Spinal cord (tissue), 10 donors: Measurements from ENCODE around the gene SPAG16. TPM values are rescaled to one million over a fixed set of nuclear protein-coding genes. Genes with fewer than 3 reads are reported as not detected.

Source experiments
- DNase-seq, 6 donors: peaks; one replicate each; pipeline versions ENCODE4 v3.0.0 to v3.0.0-alpha.2; 2013 to 2015; ENCODE audit warnings: low spot score in 6 of 6, low read depth in 4 of 6
- H3K27ac ChIP-seq: one replicate; pipeline ENCODE4 v1.5.1; 2013; ENCODE audit warnings: low read depth, low read length, control low read depth
- H3K27me3 ChIP-seq: one replicate; pipeline ENCODE4 v1.6.1; 2013; ENCODE audit warnings: low read length; ENCODE audit not compliant: control insufficient read depth, insufficient read depth
- H3K36me3 ChIP-seq: one replicate; pipeline ENCODE4 v1.6.1; 2013; ENCODE audit warnings: low read length; ENCODE audit not compliant: control insufficient read depth, insufficient read depth
- H3K4me1 ChIP-seq: one replicate; pipeline ENCODE4 v1.6.1; 2013; ENCODE audit warnings: low read length; ENCODE audit not compliant: control insufficient read depth, insufficient read depth
- H3K4me3 ChIP-seq: one replicate; pipeline ENCODE4 v1.5.1; 2013; ENCODE audit warnings: low read depth, low read length, control low read depth
- H3K9me3 ChIP-seq: one replicate; pipeline ENCODE4 v1.6.1; 2013; ENCODE audit warnings: low read length; ENCODE audit not compliant: control insufficient read depth, insufficient read depth
- WGBS: methylation state at CpG from one replicate; pipeline ENCODE4 v1.1.5; 2013; ENCODE audit warnings: missing lambda C conversion rate; ENCODE audit not compliant: insufficient coverage; 5-methylcytosine and 5-hydroxymethylcytosine counted together
- polyA plus RNA-seq, 2 donors: library from polyadenylated mRNA; unstranded; fragments of 120-200 nt; gene quantifications; one replicate each; pipeline ENCODE4 v1.2.1, GENCODE V29; 2013; ENCODE audit not compliant: insufficient read length in 2 of 2
- total RNA-seq, 2 donors: library from RNA; depleted of rRNA in 1 of 2; stranded (reverse); fragments of 120-200 nt in 1 of 2; fragments of >200 nt in 1 of 2; gene quantifications; one replicate each; pipeline versions ENCODE4 v1.2.3 to v1.2.4, GENCODE V29; 2013 to 2014
- donor health status: healthy.

Gene SPAG16
- total and polyA plus RNA-seq, 4 donors = 47.4 to 86.2 (median 74.2) TPM

- H3K27ac ChIP-seq = no peak overlapping the region
- no peak for DNase-seq
- H3K9me3 ChIP-seq = no peaks in the 10 kb centered on the region
- H3K27me3 ChIP-seq = no peaks in the 10 kb centered on the region
- no peaks in the 10 kb centered on the region for H3K36me3 ChIP-seq
- WGBS = 67% methylated on average over 1 of the region's 1 CpG
- no peak overlapping the region for H3K4me3 ChIP-seq
- no peaks in the 10 kb centered on the region for H3K4me1 ChIP-seq
These were observed 132.6 kb downstream of the SPAG16 start for GRCh38 chr2:213416832-213417231.

- DNase-seq = peak in 1 of 6 donors; percentile 18
- Histone ChIP-seq H3K4me3 (no peak overlapping the region), H3K27ac (no peak overlapping the region), H3K9me3 (no peaks in the 10 kb centered on the region), H3K36me3 (no peaks in the 10 kb centered on the region), H3K27me3 (no peaks in the 10 kb centered on the region), H3K4me1 (no peaks in the 10 kb centered on the region)
- no CpG with 5 or more reads among the region's 1 CpG for WGBS
These were observed 135.7 kb downstream of the SPAG16 start for GRCh38 chr2:213419980-213420379.

- 93% methylated on average over 5 of the region's 5 CpGs for WGBS
- H3K36me3 ChIP-seq = no peaks in the 10 kb centered on the region
These were observed 136.6 kb downstream of the SPAG16 start for GRCh38 chr2:213420828-213421385.

GRCh38 chr2:213422211-213422610 lies 137.9 kb downstream of the SPAG16 start:
- no peak for DNase-seq
- 88% methylated on average over 2 of the region's 2 CpGs for WGBS
- Histone ChIP-seq H3K4me1 (no peaks in the 10 kb centered on the region), H3K9me3 (peaks cover 3% of the 10 kb centered on the region), H3K4me3 (no peak overlapping the region), H3K36me3 (no peaks in the 10 kb centered on the region), H3K27me3 (no peaks in the 10 kb centered on the region), H3K27ac (no peak overlapping the region)

More at GRCh38 chr2:213420828-213421385, 136.6 kb downstream of the SPAG16 start:
- peaks cover 3% of the 10 kb centered on the region for H3K9me3 ChIP-seq
- no peak overlapping the region for H3K27ac ChIP-seq
- H3K27me3 ChIP-seq = no peaks in the 10 kb centered on the region
- H3K4me1 ChIP-seq = no peaks in the 10 kb centered on the region
- no peak for DNase-seq
- no peak overlapping the region for H3K4me3 ChIP-seq

- Histone ChIP-seq H3K4me3 (no peak overlapping the region), H3K27me3 (no peaks in the 10 kb centered on the region), H3K27ac (no peak overlapping the region), H3K9me3 (peaks cover 3% of the 10 kb centered on the region), H3K36me3 (no peaks in the 10 kb centered on the region), H3K4me1 (no peaks in the 10 kb centered on the region)
- WGBS = no CpG with 5 or more reads among the region's 1 CpG
- DNase-seq = no peak
These were observed 141.4 kb downstream of the SPAG16 start for GRCh38 chr2:213425618-213426017.

GRCh38 chr2:213429516-213429915 lies 145.3 kb downstream of the SPAG16 start:
- Histone ChIP-seq H3K4me3 (no peak overlapping the region), H3K36me3 (no peaks in the 10 kb centered on the region)
- WGBS = 100% methylated on average over 1 of the region's 2 CpGs

GRCh38 chr2:213443921-213444320 lies 159.7 kb downstream of the SPAG16 start:
- Histone ChIP-seq H3K9me3 (no peaks in the 10 kb centered on the region), H3K4me1 (no peaks in the 10 kb centered on the region), H3K27ac (no peak overlapping the region), H3K4me3 (no peak overlapping the region), H3K36me3 (no peaks in the 10 kb centered on the region), H3K27me3 (no peaks in the 10 kb centered on the region)
- no peak for DNase-seq
- WGBS = no CpG with 5 or more reads among the region's 2 CpGs

More at GRCh38 chr2:213429516-213429915, 145.3 kb downstream of the SPAG16 start:
- Histone ChIP-seq H3K27me3 (no peaks in the 10 kb centered on the region), H3K27ac (no peak overlapping the region), H3K4me1 (no peaks in the 10 kb centered on the region), H3K9me3 (peaks cover 4% of the 10 kb centered on the region)
- DNase-seq = no peak

- Histone ChIP-seq H3K36me3 (no peaks in the 10 kb centered on the region), H3K27me3 (no peaks in the 10 kb centered on the region), H3K27ac (no peak overlapping the region), H3K9me3 (no peaks in the 10 kb centered on the region), H3K4me1 (no peaks in the 10 kb centered on the region), H3K4me3 (no peak overlapping the region)
- 14% methylated on average over 6 of the region's 12 CpGs for WGBS
- peak in 2 of 6 donors; percentile 4 to 21 for DNase-seq
These were observed 167.4 kb downstream of the SPAG16 start for GRCh38 chr2:213451542-213452239.

GRCh38 chr2:213455316-213456008 lies 171.2 kb downstream of the SPAG16 start:
- no peak for DNase-seq
- Histone ChIP-seq H3K9me3 (no peaks in the 10 kb centered on the region), H3K4me1 (no peaks in the 10 kb centered on the region), H3K27ac (no peak overlapping the region), H3K36me3 (no peaks in the 10 kb centered on the region), H3K4me3 (no peak overlapping the region), H3K27me3 (no peaks in the 10 kb centered on the region)
- 83% methylated on average over 4 of the region's 5 CpGs for WGBS
